AG04450 (cell line): ENCODE measurements around the gene SCNN1G. TPM values are rescaled to one million over a fixed set of nuclear protein-coding genes. Genes with fewer than 3 reads are reported as not detected.

Source experiments
- CTCF ChIA-PET: fragments of 300-600, 350-600 bp; formaldehyde crosslinking; extraction: SDS; loops from one replicate; lab custom pipeline; 2022; ENCODE audit warnings: antibody characterized with exemption, inconsistent platforms; lab: Charles Lee
- POLR2A ChIA-PET: fragments of 350-600 bp; formaldehyde crosslinking; extraction: SDS; loops from one replicate; lab custom pipeline; 2021; ENCODE audit warnings: antibody characterized with exemption, inconsistent platforms; lab: Yijun Ruan, JAX
- DNase-seq: peaks from one replicate; pipeline ENCODE4 v3.0.0-alpha.2; 2011; ENCODE audit warnings: low read depth, low spot score
- H3K27ac ChIP-seq: one replicate; pipeline ENCODE4 v1.5.1; 2012; ENCODE audit warnings: low read depth, low read length, control low read depth
- H3K27me3 ChIP-seq: one replicate; pipeline ENCODE4 v1.6.0; 2012; ENCODE audit warnings: low read length; ENCODE audit not compliant: control insufficient read depth, insufficient read depth
- H3K4me3 ChIP-seq: 2 replicates; pipeline ENCODE4 v1.5.1; 2011; ENCODE audit warnings: mild to moderate bottlenecking, low read depth, low read length, control low read depth
- H3K9me3 ChIP-seq: 2 replicates; pipeline ENCODE4 v1.5.1; 2012; ENCODE audit warnings: low read length; ENCODE audit not compliant: control insufficient read depth, insufficient read depth
- CTCF ChIP-seq: IDR thresholded peaks from 2 replicates; pipeline ENCODE4 v1.5.1; 2011; ENCODE audit warnings: low read depth, low read length, control low read depth, inconsistent platforms
- polyA plus RNA-seq: library from polyadenylated mRNA; depleted of rRNA; stranded (reverse); fragments of >200 nt; gene quantifications from 2 replicates; pipeline ENCODE4 v1.2.3, GENCODE V29; 2011

SCNN1G gene
- polyA plus RNA-seq, 1 experiment: not detected

GRCh38 chr16:23196539-23196938 lies 14.0 kb downstream of the SCNN1G start:
- ChIA-PET CTCF (no interaction called here), POLR2A (no interaction called here)
- no peak overlapping the region for H3K27ac ChIP-seq
- TF ChIP-seq CTCF: no peak
- DNase-seq: no peak
- no peak overlapping the region for H3K4me3 ChIP-seq
- H3K9me3 ChIP-seq: no peaks in the 10 kb centered on the region
- H3K27me3 ChIP-seq: no peaks in the 10 kb centered on the region

- DNase-seq: no peak
- Histone ChIP-seq H3K4me3 (no peak overlapping the region), H3K9me3 (no peaks in the 10 kb centered on the region), H3K27ac (no peak overlapping the region), H3K27me3 (no peaks in the 10 kb centered on the region)
- TF ChIP-seq CTCF: no peak
- CTCF ChIA-PET: interaction anchor here (1.7 kb wide), 1 partner anchor 234 kb away, joined by 6 read pairs; no protein-coding TSS in a partner anchor
- POLR2A ChIA-PET: no interaction called here
These were observed 19.6 kb downstream of the SCNN1G start for GRCh38 chr16:23202166-23202565.

GRCh38 chr16:23206986-23207385 lies 24.4 kb downstream of the SCNN1G start:
- H3K27me3 ChIP-seq: peaks cover 2% of the 10 kb centered on the region
- H3K9me3 ChIP-seq: no peaks in the 10 kb centered on the region
- ChIA-PET CTCF (no interaction called here), POLR2A (no interaction called here)
- H3K27ac ChIP-seq: no peak overlapping the region
- no peak overlapping the region for H3K4me3 ChIP-seq
- TF ChIP-seq CTCF: no peak
- DNase-seq: no peak

- Histone ChIP-seq H3K4me3 (no peak overlapping the region), H3K9me3 (no peaks in the 10 kb centered on the region), H3K27me3 (peaks cover 2% of the 10 kb centered on the region), H3K27ac (no peak overlapping the region)
- ChIA-PET POLR2A (no interaction called here), CTCF (no interaction called here)
- no peak for DNase-seq
- TF ChIP-seq CTCF: no peak
These were observed 24.9 kb downstream of the SCNN1G start for GRCh38 chr16:23207485-23207884.

GRCh38 chr16:23209606-23210005 lies 27.1 kb downstream of the SCNN1G start:
- Histone ChIP-seq H3K4me3 (no peak overlapping the region), H3K27ac (no peak overlapping the region), H3K27me3 (peaks cover 2% of the 10 kb centered on the region), H3K9me3 (no peaks in the 10 kb centered on the region)
- CTCF ChIA-PET: interaction anchor here (1.7 kb wide), 1 partner anchor 225 kb away, joined by 4 read pairs; no protein-coding TSS in a partner anchor
- POLR2A ChIA-PET: no interaction called here
- no peak for TF ChIP-seq CTCF
- DNase-seq: no peak
